Activated T-helper 1 cell treated with anti-CD3 and anti-CD28 coated beads, Interleukin-2, amount 50 U/mL, for 16 hours (primary cell): Measurements from ENCODE around the gene OR52I2.

Experiments used
- DNase-seq, 2 donors: peaks; one replicate each; pipeline ENCODE4 v3.0.0-alpha.2; 2020; ENCODE audit warnings: low read depth in 1 of 2, low spot score in 1 of 2

OR52I2 gene

DNA sequence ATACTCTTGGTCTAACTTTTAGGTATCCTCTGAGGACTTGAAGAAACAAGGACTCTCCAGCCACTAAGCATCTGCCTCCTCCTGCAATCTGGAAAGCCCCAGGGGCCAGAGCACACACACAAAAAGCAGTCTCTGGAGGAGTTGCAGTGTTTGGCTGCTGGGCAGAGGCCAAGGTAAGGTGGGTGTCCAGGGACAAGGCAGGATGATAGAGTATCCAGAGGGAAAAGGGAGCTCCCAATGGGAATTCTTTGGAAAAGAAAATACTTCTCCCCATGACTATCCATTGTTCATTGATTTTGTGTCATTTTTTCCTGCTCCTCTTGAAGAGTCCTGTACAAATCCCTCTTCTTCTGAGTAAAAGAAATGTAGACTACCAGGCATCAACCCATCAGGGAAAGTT is at the start of gene OR52I2:
Gene OR52I2 (plus strand): TSS at position 301 of the 400 bp plus-strand sequence.
- no peak for DNase-seq

GRCh38 chr11:4539603-4540219 is 41.8 kb upstream of the OR52I2 start:
- DNase-seq: peak in 1 of 2 donors; percentile 10

- DNase-seq: no peak
Observed at GRCh38 chr11:4541071-4541470, 40.5 kb upstream of the OR52I2 start.

DNA sequence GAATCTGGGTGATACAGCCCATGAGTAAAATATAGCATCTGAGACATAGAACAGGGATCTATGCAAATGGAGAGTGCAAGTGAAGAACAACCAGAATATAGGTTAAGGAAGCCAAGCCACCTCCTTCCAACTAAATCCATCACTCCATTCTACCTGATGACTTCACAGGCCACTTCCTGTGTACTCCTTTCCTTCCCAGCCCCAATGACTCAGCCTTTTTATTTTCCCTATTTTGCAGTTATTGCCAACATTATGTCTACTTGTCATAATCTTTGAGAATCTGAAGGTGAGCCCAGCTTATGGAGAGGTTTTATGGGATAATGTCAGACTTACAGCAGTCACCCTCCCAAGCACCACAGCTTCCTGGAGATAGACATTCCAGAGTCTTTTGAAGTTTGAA is 38.0 kb upstream of the OR52I2 start:
- DNase-seq: no peak

GRCh38 chr11:4544891-4545290 is 36.7 kb upstream of the OR52I2 start, which contains the start of gene OR52M1:
Gene OR52M1 (plus strand): TSS chr11:4545191. CDS start chr11:4545191, 0 bp downstream.
- no peak for DNase-seq

DNA sequence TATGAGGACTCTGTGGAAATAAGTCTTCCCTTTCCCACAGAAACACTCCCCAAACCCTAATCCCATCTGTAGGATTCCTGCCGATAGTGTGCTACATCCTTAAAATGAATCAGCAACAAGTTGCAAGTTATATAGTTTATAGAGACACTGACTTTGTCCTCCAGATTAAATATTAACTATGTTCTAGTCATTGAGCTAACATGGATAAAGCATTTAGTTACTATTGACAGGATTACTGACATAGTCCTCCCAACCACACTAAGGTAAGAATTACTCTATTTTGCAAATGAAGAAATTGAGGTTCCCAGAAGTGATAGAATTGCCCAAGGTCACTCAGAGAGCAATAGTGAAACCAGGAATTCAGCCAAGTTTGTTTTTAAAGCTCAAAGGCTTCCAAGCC is 34.7 kb upstream of the OR52I2 start:
- no peak for DNase-seq

DNA sequence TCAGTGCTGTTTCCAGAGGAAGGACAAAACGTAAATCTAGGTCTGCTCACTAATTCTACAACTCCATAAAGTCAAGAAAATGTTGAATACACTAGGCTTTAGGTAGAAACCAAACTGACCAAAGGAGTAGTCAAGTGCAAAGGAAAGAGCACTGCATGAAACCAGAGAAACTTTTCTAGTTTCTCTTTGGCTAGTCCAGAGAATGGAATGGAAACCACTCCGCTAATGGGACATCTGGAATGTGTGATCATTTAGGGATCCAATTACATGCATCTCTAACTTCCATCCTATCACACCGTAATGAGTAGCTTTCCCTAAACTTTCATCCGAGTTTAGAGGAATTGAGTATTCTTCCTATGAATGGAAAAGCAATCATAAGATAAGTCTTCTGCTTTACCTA is 34.1 kb upstream of the OR52I2 start:
- DNase-seq: no peak

- DNase-seq: no peak
Observed at GRCh38 chr11:4551346-4551979, 30.1 kb upstream of the OR52I2 start.

DNA sequence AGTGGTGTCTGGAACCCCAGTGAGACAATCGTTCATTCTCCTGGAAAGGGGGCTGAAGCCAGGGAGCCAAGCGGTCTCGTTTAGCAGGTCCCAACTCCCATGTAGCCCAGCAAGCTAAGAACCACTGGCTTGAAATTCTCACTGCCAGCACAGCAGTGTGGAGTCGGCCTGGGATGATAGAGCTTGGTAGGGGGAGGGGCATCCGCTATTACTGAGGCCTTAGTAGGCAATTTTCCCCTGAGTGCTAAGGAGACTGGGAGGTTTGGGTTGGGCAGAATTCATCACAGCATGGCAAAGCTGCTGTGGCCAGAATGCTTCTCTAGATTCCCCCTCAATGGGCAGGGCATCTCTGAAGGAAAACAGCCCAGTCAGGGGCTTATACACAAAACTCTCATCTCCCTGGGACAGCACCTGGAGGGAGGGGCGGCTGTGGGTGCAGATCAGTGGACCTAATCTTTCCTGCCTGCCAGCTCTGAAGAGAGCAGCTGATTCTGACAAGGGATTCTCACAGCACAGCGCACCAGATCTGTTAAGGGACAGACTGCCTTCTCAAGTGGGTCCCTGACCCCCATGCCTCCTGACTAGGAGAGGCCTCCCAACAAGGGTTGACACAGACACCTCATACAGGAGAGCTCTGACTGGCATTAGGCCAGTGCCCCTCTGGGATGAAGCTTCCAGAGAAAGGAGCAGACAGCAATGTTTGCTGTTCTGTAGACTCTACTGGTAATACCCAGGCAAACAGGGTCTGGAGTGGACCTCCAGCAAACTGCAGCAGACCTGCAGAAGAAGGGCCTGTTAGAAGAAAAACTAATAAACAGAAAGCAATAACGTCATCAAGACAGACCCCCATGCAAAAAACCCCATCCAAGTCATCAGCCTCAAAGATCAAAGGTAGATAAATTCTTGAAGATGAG is 21.8 kb upstream of the OR52I2 start:
- no peak for DNase-seq

DNA sequence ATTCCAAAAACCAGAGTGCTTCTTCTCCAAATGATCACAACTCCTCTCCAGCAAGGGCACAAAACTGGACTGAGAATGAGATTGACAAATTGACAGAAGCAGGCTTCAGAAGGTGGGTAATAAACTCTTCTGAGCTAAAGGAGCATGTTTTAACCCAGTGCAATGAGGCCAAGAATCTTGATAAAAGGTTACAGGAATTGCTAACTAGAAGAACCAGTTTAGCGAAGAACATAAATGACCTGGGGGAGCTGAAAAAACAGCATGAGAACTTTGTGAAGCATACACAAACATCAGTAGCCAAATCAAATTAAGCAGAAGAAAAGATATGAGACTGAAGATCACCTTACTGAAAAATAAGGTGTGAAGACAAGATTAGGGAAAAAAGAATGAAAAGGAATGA is 21.1 kb upstream of the OR52I2 start:
- DNase-seq: no peak

DNA sequence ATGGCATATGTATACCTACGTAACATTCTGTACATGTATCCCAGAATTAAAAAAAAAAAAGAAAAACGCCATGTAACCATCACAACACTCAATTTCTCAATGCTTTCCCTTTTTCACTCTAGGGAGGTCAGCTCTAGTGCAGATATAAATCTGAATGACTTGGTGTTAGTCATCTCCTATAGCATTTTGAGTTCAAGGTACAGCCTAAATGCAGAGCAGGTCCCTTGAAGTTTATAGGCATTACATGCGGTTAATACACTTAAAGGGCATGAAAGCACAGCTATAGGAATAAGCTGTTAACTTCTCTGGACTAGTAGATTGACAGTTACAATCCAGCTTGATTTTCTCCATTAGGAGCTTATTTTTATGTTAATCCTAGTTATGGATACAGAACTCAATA is 16.2 kb upstream of the OR52I2 start:
- DNase-seq: no peak

GRCh38 chr11:4569075-4569474 is 12.5 kb upstream of the OR52I2 start:
- no peak for DNase-seq

DNA sequence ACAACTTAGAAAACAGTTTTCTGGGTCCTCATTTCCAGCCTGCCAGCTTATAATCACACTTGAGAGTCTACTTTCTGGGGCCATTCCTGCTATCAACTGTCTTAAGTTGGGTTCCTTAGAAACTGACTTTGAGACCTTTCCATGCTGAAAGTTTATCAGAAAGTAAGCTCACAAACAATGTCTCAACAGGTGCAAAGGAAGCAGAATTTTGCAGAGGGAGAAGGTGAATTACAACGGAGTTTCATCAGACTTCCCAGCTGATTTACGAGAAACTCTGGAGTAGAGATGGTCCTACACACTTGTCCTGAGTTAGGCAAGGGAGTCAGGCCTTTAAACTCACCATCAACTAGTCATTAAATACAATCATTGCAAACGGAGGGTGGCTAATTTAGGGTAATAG is 4.7 kb upstream of the OR52I2 start:
- DNase-seq: no peak

GRCh38 chr11:4577761-4578160 is 3.8 kb upstream of the OR52I2 start:
- DNase-seq: no peak

- no peak for DNase-seq
Observed at GRCh38 chr11:4578624-4579023, 2.9 kb upstream of the OR52I2 start.

DNA sequence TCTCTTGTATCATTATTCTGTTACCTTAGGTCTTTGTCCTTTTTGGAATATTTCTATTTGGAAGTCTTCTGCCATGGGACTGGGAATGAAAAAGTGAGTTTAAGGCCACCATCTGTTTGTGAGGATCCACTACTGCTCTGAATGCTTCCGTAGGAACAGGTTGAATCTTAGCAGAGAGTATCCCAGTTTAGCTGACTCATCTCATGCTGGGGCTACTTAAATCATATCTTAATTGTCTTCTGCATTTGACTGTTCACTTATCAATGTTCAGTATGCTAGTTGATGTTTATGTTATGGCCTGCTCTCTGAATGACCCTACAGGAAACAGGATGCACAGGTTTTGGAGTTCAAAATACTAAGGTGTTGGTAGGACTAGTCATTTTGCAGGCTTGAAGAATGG is 1.4 kb upstream of the OR52I2 start:
- no peak for DNase-seq

- DNase-seq: no peak
Observed at GRCh38 chr11:4589017-4589416, 7.5 kb downstream of the OR52I2 start.

DNA sequence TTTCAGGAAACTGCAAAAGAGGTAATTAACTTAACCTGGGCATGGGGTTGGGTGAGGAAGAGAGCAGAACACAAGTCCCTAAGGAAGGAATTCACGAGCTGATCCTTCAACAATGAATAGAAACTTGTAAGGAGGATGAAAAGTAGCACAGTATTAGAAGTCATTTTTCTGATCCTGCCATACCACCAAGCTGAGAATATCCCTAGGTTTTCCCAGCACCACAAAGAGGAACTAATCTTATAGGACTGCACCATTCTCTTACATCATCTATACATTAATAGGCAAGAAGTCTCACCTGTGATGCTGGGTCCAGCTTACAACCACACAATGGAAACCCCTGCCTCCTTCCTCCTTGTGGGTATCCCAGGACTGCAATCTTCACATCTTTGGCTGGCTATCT is 12.2 kb downstream of the OR52I2 start, which contains the start of gene OR52I1:
Gene OR52I1 (plus strand): TSS at position 301 of the 400 bp plus-strand sequence. CDS start 0 bp downstream, at position 301.
- DNase-seq: no peak

DNA sequence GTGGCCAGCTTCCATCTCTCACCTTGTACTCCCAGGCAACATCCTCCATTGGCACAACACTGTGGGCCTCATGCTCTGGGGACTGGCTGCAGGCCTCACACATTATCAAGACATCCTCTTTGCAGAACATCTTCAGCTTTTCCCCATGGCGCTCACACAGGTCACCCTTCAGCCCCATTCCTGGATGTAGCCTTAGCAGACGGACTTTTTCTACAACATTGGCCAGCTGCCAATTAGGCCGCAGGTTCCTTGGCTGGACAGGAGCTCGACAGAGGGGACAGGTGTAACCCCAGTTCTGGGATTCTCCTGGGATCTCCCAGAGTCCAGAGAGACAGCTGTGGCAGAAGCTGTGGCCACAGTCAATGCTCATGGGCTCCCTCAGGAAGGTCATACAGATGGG is 23.5 kb downstream of the OR52I2 start:
- no peak for DNase-seq

DNA sequence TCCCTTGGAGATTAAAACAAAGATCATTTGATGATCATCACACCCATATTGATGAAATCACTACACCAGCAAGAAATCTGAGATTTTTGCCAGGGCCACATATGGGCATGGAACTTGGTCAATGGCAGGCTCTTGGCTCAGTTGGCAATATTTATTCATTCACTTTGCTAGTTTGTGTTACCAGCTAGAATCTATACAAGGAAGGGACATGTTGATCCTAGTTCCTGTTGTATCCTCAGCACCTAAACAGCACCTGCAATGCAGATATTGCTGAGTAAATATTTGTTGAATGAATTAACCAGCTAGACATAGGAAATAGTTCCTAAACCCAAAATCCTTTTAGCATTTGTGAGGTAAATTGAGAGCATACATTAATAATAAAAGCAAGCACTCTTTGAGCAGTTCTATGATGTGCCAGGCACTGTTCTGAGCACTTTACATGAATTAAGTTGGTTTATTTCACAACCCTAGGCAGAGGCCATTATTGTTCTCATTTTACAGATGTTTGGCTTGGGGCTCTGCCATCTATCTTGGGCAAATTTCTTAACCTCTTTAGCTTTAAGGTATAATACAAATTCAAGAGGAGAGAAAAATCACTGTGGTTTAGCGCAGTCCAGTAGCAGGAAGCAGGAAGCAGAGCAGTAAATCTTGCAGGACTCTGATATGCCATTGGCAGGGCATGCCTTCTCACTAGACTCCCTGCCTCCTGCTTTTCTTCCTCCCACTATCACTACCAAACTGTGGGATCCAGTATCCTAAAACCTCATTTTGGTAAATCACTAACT is 24.9 kb downstream of the OR52I2 start:
- DNase-seq: no peak

DNA sequence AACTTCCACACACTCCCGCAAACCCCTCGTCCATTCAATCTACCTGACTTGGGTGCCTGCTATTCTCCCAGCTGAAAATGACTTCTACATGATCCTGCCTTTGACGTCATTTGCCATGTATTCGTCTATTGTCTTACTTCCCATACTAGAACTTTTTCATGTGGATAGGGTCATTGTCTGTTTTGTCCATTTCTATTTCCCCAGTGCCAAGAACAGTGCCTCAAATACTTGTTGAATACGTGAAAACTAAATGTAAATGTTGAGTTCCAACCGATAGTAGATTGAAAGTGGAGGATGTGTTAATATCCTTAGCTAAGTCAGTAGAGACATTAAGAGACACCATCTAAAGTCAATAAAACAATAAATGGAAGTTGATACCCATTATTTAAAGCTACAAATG is 25.6 kb downstream of the OR52I2 start:
- DNase-seq: no peak
